Parathyroid adenoma (tissue), 2 donors: Measurements from ENCODE around the gene SKP1.

ENCODE experiments used
- H2AFZ ChIP-seq: fragments of 300-600 bp; sonication (generic); one replicate; pipeline ENCODE4 v1.7.0; 2017; ENCODE audit warnings: antibody characterized with exemption, mild to moderate bottlenecking
- H3K27ac ChIP-seq: fragments of 300-600 bp; sonication (generic); one replicate; pipeline ENCODE4 v1.7.0; 2017
- H3K27me3 ChIP-seq: fragments of 300-600 bp; sonication (generic); one replicate; pipeline ENCODE4 v1.7.0; 2017; ENCODE audit warnings: low read length; ENCODE audit not compliant: control insufficient read depth, insufficient read depth
- H3K36me3 ChIP-seq: fragments of 300-600 bp; sonication (generic); one replicate; pipeline ENCODE4 v1.7.0; 2017; ENCODE audit warnings: low read length; ENCODE audit not compliant: control insufficient read depth, insufficient read depth
- H3K4me1 ChIP-seq: fragments of 300-600 bp; sonication (generic); one replicate; pipeline ENCODE4 v1.7.0; 2017; ENCODE audit warnings: control low read depth
- H3K4me2 ChIP-seq: fragments of 300-600 bp; sonication (generic); one replicate; pipeline ENCODE4 v1.7.0; 2017; ENCODE audit warnings: low read length
- H3K4me3 ChIP-seq: fragments of 300-600 bp; sonication (generic); one replicate; pipeline ENCODE4 v1.7.0; 2017; ENCODE audit warnings: low read depth, low read length
- H3K79me2 ChIP-seq: fragments of 300-600 bp; sonication (generic); one replicate; pipeline ENCODE4 v1.7.0; 2017; ENCODE audit warnings: control low read depth
- H3K9ac ChIP-seq: fragments of 300-600 bp; sonication (generic); one replicate; pipeline ENCODE4 v1.7.0; 2017; ENCODE audit warnings: mild to moderate bottlenecking
- H3K9me3 ChIP-seq: fragments of 300-600 bp; sonication (generic); one replicate; pipeline ENCODE4 v1.7.0; 2017; ENCODE audit warnings: low read length; ENCODE audit not compliant: control insufficient read depth
- CTCF ChIP-seq: fragments of 300-600 bp; sonication (generic); IDR thresholded peaks from one replicate; pipeline ENCODE4 v1.7.0; 2017; ENCODE audit warnings: antibody characterized with exemption, mild to moderate bottlenecking
- donor health status: primary hyperparathyroidism.

Gene SKP1

GRCh38 chr5:134120386-134121138 is 56.2 kb downstream of the SKP1 start:
- H3K9ac ChIP-seq = no peak overlapping the region

GRCh38 chr5:134119720-134120119 is 57.0 kb downstream of the SKP1 start:
- Histone ChIP-seq H3K4me3 (no peak overlapping the region), H2AFZ (no peak overlapping the region), H3K27me3 (no peaks in the 10 kb centered on the region), H3K36me3 (no peaks in the 10 kb centered on the region), H3K9me3 (no peaks in the 10 kb centered on the region), H3K27ac (no peak overlapping the region), H3K79me2 (no peaks in the 10 kb centered on the region), H3K9ac (no peak overlapping the region), H3K4me1 (no peaks in the 10 kb centered on the region), H3K4me2 (no peak overlapping the region)
- TF ChIP-seq CTCF = no peak

More at GRCh38 chr5:134120386-134121138, 56.2 kb downstream of the SKP1 start:
- no peaks in the 10 kb centered on the region for H3K36me3 ChIP-seq
- no peaks in the 10 kb centered on the region for H3K27me3 ChIP-seq
- H3K4me1 ChIP-seq = peaks cover 4% of the 10 kb centered on the region
- no peak overlapping the region for H3K4me3 ChIP-seq
- no peaks in the 10 kb centered on the region for H3K9me3 ChIP-seq
- H3K4me2 ChIP-seq = no peak overlapping the region
- H2AFZ ChIP-seq = no peak overlapping the region
- TF ChIP-seq CTCF = no peak
- H3K79me2 ChIP-seq = no peaks in the 10 kb centered on the region
- no peak overlapping the region for H3K27ac ChIP-seq

GRCh38 chr5:134118212-134118835 is 58.4 kb downstream of the SKP1 start:
- Histone ChIP-seq H3K9me3 (no peaks in the 10 kb centered on the region), H3K4me1 (peaks cover 9% of the 10 kb centered on the region), H3K36me3 (no peaks in the 10 kb centered on the region), H3K27ac (no peak overlapping the region), H3K4me3 (no peak overlapping the region), H3K4me2 (no peak overlapping the region), H2AFZ (no peak overlapping the region), H3K9ac (no peak overlapping the region), H3K27me3 (no peaks in the 10 kb centered on the region), H3K79me2 (no peaks in the 10 kb centered on the region)
- no peak for TF ChIP-seq CTCF

- no peak overlapping the region for H2AFZ ChIP-seq
- TF ChIP-seq CTCF = no peak
- H3K4me1 ChIP-seq = peaks cover 9% of the 10 kb centered on the region
- H3K4me3 ChIP-seq = no peak overlapping the region
- H3K9ac ChIP-seq = no peak overlapping the region
- H3K4me2 ChIP-seq = no peak overlapping the region
- H3K27ac ChIP-seq = no peak overlapping the region
- no peaks in the 10 kb centered on the region for H3K36me3 ChIP-seq
- H3K9me3 ChIP-seq = no peaks in the 10 kb centered on the region
- no peaks in the 10 kb centered on the region for H3K27me3 ChIP-seq
- H3K79me2 ChIP-seq = no peaks in the 10 kb centered on the region
These were observed 59.7 kb downstream of the SKP1 start for GRCh38 chr5:134116789-134117761.
